Measurements from ENCODE around the gene ITIH6.
"Not testable (repeated sequence)": the region's sequence is repeated elsewhere in the genome, so short reads cannot be mapped to it uniquely, and the experiment has no call there.

ITIH6 gene

GRCh38 chrX:54798137-54798536 is at the start of gene ITIH6:
ITIH6 (minus strand) TSS chrX:54798255; CDS start chrX:54798210, 45 bp downstream.
- DNase-seq: no peak

DNA sequence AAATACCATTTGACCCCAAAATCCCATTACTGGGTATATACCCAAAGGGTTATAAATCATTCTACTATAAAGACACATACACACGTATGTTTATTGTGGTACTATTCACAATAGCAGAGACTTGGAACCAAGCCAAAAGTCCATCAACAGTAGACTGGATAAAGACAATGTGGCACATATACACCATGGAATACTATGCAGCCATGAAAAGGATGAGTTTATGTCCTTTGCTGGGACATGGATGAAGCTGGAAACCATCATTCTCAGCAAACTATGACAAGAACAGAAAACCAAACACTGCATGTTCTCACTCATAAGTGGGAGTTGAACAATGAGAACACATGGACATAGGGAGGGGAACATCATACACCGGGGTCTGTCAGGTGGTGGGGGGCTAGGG is 49.6 kb upstream of the ITIH6 start:
- DNase-seq: not testable (repeated sequence)

DNA sequence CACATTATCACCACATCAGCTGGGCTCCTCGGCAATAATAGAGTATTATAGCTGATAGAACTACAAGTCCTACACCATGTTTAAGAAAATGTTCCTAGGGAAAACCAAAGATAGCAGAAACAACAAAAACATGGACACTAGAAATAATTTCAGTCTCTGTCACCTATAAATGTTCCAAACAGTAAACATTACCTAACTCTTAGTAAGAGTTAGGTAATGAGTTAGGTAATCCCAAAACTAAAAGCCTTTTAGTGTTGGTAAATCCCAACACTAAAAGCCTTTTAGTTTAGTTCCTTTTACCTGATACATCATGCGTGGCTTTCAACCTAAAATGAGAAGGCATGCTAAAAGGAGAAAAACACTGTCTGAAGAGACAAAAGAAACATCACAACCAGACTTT is 45.0 kb upstream of the ITIH6 start:
- no peak for DNase-seq

- DNase-seq: no peak
Measured at GRCh38 chrX:54842607-54843006, 44.6 kb upstream of the ITIH6 start.

GRCh38 chrX:54841184-54841874 is 43.3 kb upstream of the ITIH6 start:
- not testable (repeated sequence) for DNase-seq

DNA sequence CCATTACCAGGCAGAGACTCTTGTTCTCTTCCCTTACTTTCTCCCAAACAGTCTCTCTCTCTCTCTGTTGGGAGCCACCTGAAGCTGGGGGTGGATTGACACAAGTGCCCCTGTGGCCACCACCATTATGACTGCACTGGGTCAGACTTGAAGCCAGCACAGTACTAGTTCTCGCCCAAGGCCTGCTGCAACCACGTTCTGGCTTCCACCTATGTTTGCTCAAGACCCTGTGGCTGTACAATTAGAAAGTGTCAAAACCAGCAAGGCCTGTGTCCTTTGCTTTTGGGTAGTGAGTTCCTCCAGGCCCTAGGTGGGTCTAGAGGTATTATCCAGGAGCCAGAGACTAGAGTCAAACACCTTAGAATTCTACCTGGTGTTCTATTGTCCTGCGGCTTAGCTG is 40.5 kb upstream of the ITIH6 start:
- no peak for DNase-seq

DNA sequence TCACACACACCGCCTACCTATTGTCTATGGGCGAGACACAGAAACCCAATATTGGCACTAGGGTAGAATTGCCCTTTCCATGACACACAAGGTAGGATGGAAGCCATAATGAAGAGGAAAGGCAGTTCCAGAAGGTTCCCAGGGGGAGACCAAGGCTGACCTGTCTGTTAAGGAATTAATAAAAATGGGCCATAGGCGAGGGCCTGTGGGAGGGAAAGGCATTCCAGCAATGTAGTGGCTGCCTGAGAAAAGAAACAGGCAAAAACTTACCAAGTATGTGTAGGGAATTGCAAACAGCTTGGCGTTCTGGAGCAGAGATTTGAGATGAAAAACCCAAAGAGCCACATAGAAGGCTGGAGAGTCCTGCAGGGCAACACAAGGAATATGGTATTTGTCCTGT is 28.5 kb upstream of the ITIH6 start:
- DNase-seq: no peak

DNA sequence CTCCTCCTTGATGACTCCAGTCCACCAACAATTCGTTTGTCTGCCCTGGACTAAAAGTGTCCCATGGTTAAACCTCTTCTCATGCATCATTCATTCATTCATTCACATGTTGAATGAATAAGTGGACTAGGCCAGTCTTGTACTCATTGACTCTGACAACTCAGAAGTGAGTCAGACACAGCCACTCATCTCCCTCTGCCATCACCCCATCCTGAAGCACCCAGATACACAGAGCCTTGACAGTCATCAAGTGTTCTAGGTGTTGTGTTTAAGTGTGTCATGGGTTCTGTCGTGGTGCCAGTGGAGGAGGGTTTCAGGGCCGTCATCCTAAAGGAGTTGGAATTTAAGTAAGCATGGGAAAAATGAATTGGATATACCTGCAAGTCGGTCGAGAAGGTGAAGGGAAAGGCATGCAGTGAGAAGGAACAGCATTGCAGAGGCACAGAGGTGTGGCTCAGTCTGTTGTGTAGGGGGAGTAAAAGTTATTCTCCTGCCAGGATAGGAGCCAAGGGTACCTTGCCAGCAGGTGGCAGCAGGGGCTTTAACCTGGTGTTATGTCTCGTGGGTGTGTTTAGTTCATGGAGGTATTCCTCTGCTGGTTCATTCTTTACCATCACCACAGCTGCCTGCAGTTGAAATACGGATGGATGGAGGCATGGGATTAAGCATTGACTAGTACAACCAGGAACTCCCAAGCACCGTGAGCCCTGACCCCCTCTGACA is 27.8 kb upstream of the ITIH6 start:
- no peak for DNase-seq

DNA sequence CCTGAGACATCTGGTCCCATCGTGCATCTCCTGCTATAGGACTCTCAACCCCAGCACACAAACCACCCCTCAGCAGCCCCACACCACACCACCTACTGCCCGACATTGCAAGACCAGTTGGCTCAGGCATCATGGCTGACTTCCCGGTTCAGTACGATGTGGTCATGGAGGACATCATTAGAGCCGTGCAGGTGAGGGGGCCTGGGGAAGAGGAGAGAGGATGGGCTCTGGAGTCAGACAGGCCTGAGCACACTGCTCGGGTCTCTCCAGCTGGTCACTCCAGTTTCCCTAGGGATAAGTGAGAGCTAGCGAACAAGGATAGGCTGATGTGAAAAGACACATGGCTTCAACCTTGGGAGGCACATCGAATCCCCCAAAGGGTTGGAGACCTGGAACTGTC is 26.7 kb upstream of the ITIH6 start:
- DNase-seq: no peak

DNA sequence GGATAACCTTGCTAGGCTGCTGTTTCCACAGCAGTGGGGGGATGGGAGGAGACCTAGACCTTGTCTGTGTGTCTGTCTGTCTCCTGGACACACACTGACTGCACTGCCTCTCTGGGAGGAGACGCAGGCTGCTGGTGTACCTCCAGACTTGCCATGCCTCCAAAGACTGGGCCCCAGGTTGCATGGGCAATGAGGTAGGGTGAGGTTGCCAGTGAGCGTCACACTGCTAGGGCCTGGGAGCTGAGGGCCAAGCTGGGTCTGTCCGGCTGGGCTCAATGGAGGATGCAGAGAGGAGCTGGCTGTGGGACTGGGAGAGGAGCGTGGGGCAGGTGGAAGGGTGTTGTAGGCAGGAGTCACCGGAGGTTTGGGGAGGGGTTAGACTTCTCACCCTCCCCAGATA is 26.1 kb upstream of the ITIH6 start:
- no peak for DNase-seq

GRCh38 chrX:54821310-54821709 is 23.3 kb upstream of the ITIH6 start:
- no peak for DNase-seq

GRCh38 chrX:54820737-54821136 is 22.7 kb upstream of the ITIH6 start:
- no peak for DNase-seq

- no peak for DNase-seq
Measured at GRCh38 chrX:54819201-54819600, 21.1 kb upstream of the ITIH6 start.

- DNase-seq: no peak
Measured at GRCh38 chrX:54818221-54818620, 20.2 kb upstream of the ITIH6 start.

GRCh38 chrX:54817220-54817820 is 19.3 kb upstream of the ITIH6 start:
- no peak for DNase-seq

DNA sequence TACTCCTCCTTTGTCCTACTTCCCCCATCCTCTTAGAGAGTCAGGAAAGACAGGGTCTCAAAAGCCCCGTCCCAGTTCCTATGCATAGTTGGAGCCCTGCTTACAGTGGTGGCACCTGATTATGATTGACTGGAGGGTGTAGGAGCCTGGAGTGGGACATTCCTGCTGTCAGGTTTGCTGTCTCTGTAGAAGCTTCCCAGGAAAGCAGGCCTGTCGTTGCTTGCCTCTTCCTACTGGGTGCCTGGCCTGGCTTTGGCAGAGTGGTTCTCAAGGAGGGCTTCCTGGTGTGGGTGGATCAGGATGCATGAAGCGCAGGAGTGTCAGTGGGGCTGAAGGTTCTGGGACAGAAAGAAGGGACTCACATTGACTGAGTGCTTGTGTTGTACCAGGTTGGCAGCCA is 14.3 kb upstream of the ITIH6 start:
- DNase-seq: no peak

DNA sequence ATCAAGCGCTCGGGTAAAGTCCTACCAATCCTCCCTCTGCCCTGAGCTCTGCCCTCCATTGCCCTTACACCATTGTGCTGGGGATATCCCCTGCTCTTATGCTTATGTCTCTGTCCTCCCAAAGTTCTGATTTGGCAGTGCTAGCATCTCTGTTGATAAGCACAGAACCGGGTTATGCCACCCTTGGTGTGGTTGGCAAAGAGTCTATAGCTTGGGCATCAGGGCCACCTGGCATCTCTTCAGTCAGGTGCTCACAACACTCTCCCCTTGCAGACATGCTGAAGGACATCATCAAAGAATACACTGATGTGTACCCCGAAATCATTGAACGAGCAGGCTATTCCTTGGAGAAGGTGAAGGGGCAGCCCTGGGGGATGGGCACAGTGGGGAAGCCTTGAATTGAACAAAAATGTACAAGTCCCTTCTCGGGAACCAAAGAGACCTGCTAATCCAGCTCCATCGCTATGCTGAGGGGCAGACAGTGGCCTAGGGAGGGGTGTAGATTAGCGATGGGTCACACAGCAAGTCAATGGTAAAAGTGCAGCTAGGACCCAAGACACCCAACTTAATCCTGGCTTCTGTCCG is 13.3 kb upstream of the ITIH6 start:
- no peak for DNase-seq

- DNase-seq: no peak
Measured at GRCh38 chrX:54810532-54810931, 12.5 kb upstream of the ITIH6 start.

DNA sequence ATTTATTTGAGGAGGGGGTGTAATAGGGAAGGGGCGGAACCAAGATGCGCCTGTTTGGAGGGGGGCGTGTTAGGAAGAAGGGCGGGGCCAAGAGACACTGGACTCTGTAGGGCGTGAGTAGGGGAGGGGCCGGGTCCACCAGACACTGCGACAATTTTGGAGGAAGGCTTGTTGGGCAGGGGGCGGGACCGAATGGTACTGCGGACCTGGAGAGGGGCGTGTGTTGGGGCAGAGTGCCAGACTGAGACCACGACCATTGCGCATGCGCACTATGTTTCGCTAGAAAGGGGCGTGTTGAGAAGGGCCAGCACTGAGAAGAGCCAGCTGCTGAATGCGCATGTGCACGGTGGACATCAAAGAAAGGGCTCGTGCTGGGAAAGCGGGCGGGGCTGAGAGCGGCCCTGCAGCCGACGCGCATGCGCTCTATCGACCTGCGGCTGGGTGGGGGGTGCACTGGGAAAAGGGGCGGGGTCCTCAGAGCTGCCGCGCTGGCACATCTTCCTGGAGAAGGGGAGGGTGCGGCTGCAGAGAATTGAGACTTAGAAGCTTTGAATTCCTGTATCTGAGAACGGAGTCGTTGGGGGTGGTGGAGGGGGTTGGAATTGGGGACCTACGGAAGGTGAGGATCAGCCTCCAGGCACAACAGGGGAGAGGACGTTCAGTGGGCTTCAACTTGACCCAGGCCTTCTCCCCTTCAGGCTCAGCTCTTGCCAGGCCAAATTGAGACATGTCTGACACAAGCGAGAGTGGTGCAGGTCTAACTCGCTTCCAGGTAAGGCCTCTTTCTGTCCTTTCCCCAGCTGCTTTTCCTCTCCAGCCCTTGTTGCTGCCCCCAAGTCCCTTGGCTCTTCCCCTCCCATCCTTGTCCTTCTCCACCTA is 10.8 kb upstream of the ITIH6 start:
- peak; percentile 82 for DNase-seq

GRCh38 chrX:54808109-54808604 is 10.1 kb upstream of the ITIH6 start:
- peak; percentile 6 for DNase-seq

DNA sequence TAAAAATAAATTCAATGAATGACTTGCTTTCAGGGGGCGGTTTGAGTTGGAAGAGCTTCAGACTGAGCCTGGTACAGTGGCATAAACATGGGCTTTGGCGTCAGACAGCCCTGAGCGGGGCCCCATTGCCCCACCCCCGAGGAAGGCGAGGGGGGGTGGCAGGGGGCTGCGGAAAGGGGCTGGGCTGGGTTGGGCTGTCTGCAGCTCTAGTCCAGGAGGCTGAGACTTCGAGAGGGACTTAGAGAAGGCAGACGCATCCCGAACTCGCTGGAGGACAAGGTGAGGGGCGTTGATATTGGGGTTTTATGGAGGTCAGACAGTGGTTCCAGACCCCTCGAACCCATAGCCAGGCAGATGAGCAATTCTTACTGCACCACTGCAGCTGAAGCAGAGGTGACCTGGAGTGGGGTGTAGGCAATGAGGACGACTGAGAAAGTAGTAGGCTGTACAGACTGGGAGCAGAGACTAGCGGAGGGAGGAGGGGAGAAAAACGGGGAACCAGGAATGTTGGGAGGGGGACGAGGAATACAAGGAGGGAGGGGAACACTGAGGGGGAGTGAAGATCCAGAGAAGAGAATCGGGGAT is 9.6 kb upstream of the ITIH6 start, which contains the start of gene MAGED2:
TSS of gene MAGED2 (plus strand) at position 222 of the 585 bp plus-strand sequence. CDS start 1,587 bp downstream, outside the sequence.
- no peak for DNase-seq

DNA sequence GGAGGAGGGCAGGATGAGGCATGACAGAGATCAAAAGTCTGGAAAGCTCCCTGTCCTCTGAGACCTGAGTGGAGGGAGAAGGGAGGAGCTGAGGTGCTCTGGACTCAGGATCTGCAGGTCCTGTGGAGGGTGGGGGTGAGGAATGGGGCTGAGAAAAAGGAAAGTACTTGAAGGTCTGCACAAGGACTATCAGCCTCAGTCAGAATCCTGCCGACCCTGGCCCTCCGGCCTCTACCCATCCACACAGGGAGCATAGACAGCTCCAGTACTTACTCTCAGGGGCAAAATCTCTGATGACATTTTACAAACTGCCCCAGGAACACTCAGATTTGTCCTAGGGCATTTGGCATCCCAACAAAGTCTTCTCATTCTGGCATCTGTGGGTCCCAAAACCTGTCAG is 991 bp upstream of the ITIH6 start:
- DNase-seq: no peak

All from kidney glomerular epithelial cell (primary cell).